Endothelial cell of umbilical vein (primary cell): ENCODE results near the gene RIBC1.

Experiments used
- EZH2 ChIP-seq: IDR thresholded peaks from 2 replicates; pipeline ENCODE4 v1.6.1; 2012; ENCODE audit warnings: borderline replicate concordance, low read depth, mild to moderate bottlenecking, moderate library complexity, low read length, inconsistent platforms; ENCODE audit not compliant: severe bottlenecking
- FOS ChIP-seq: IDR thresholded peaks from 2 replicates; pipeline ENCODE4 v1.6.1; 2011; ENCODE audit warnings: mild to moderate bottlenecking, low read length, moderate library complexity, borderline replicate concordance; ENCODE audit not compliant: insufficient read depth
- GATA2 ChIP-seq: IDR thresholded peaks from 2 replicates; pipeline ENCODE4 v1.7.0; 2011; ENCODE audit warnings: low read depth, mild to moderate bottlenecking, moderate library complexity, mixed read lengths, low read length; ENCODE audit not compliant: insufficient read length, insufficient read depth
- JUN ChIP-seq: IDR thresholded peaks from 2 replicates; pipeline ENCODE4 v1.6.1; 2011; ENCODE audit warnings: borderline replicate concordance, low read depth; ENCODE audit not compliant: insufficient read length, insufficient read depth
- POLR2A ChIP-seq: IDR thresholded peaks from 2 replicates; pipeline ENCODE4 v1.6.1; 2012; ENCODE audit warnings: low read depth, mild to moderate bottlenecking, control low read depth, low read length
- POLR2AphosphoS5 ChIP-seq: IDR thresholded peaks from 2 replicates; pipeline ENCODE4 v1.6.1; 2012; ENCODE audit warnings: low read depth, mild to moderate bottlenecking, control low read depth, low read length, moderate library complexity; ENCODE audit not compliant: insufficient read depth
- TF ChIP-seq, protein P1 (sequence below), 2 donors: IDR thresholded peaks; 1 replicate in 1 of 2; 2 replicates in 1 of 2; pipeline ENCODE4 v1.5.1; 2011; ENCODE audit warnings: low read length in 2 of 2, mild to moderate bottlenecking in 2 of 2, moderate library complexity in 2 of 2, control low read depth in 1 of 2, inconsistent platforms in 1 of 2, low read depth in 1 of 2; ENCODE audit not compliant: insufficient read depth in 1 of 2; ENCODE audit errors: extremely low read depth in 1 of 2
- TF ChIP-seq, protein P2 (sequence below): IDR thresholded peaks from 2 replicates; pipeline ENCODE4 v1.6.1; 2011; ENCODE audit not compliant: insufficient read depth, insufficient read length

DNA sequence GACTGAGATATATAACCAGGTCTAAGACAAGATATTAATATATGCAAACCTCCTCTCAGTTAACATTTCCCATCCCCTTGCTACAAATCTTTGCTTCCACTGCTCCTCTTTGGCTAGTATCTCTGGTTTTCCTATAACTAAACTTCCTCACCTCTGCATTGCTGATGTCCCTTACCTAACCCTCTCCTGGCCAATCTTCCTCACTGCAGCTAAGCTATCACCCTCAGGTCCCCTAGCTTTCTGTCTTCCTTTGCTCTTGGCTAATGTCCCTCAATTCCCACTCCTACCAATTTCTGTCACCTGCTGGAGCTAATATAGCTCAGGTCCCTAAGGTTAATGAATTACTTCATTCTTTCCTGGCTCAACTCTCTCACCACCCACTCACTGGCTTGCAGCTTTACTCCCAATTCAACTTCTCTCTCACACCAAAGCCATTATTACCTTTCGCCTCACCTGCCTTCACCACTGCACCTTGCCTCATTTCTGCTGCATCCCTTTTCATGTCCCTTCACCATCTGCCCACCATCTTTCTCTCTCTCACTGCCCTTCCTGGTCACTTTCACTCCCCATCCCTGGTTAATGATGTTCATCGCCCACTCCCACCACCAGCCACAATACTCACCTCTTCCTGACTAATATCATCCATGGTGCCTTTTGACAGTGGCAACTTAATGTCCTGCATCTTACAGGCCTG lies 26.9 kb upstream of the RIBC1 start:
- TF ChIP-seq, protein P1, sequence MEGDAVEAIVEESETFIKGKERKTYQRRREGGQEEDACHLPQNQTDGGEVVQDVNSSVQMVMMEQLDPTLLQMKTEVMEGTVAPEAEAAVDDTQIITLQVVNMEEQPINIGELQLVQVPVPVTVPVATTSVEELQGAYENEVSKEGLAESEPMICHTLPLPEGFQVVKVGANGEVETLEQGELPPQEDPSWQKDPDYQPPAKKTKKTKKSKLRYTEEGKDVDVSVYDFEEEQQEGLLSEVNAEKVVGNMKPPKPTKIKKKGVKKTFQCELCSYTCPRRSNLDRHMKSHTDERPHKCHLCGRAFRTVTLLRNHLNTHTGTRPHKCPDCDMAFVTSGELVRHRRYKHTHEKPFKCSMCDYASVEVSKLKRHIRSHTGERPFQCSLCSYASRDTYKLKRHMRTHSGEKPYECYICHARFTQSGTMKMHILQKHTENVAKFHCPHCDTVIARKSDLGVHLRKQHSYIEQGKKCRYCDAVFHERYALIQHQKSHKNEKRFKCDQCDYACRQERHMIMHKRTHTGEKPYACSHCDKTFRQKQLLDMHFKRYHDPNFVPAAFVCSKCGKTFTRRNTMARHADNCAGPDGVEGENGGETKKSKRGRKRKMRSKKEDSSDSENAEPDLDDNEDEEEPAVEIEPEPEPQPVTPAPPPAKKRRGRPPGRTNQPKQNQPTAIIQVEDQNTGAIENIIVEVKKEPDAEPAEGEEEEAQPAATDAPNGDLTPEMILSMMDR (IDR thresholded peaks at IDR 0.05; ENCODE audit: extremely low read depth in 1 of 2, insufficient read depth in 1 of 2, low read depth in 1 of 2, low read length in 2 of 2): no peak
- TF ChIP-seq EZH2 (no peak), POLR2A (no peak), POLR2AphosphoS5 (no peak), JUN (no peak), GATA2 (no peak), FOS (no peak)
- TF ChIP-seq, protein P2, sequence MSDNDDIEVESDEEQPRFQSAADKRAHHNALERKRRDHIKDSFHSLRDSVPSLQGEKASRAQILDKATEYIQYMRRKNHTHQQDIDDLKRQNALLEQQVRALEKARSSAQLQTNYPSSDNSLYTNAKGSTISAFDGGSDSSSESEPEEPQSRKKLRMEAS: no peak
